ENCODE measurements around the gene PCK2. TPM values are rescaled to one million over a fixed set of nuclear protein-coding genes. Genes with fewer than 3 reads are reported as not detected.
A peak's percentile ranks its signal among the peaks of the same experiment; 100 is the strongest.

The PCK2 gene
- polyA plus RNA-seq, 1 donor from 2014 or later, result 1.2 TPM

DNA sequence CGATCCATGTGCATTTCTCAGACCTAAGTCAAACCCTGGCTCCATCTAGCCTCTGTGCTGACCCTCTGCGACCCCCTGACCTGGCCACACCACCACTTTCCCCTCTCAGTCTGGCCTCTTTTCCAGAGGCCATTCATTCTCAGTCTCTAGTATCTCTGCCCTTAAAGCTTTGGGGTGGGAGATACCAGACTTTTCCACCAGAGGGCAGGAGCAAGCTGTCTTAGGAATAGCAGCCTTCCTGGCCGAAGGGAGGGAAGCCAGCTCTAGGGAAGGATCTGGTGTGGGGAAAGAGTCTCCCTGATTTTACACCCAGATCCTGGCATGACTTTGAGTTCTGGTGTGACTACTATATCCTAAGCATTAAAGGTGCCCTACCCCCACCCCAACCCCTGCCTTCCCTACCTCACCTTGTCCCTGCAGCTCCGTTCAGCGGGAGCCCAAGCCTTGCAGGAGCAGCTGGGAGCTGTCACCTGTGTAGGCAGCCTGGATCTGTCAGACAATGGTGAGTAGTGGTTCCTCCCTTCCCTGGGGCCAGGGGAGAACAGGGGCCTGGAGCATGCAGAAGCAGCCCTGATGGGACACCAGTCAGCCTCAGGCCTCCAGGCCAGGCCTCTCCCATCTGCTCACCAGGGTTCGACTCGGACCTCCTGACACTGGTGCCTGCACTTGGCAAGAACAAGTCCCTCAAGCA is 35.7 kb upstream of the PCK2 start:
- Histone ChIP-seq H3K27ac (ENCODE audit: low read length) (no peak overlapping the region), H4K20me1 (ENCODE audit: insufficient read depth) (no peaks in the 10 kb centered on the region), H3K27me3 (ENCODE audit: insufficient read depth, low read depth, low read length) (no peaks in the 10 kb centered on the region), H3K36me3 (ENCODE audit: insufficient read depth, low read length) (no peaks in the 10 kb centered on the region), H3K4me2 (ENCODE audit: low read length) (no peak overlapping the region), H3K9ac (ENCODE audit: low read length) (no peak overlapping the region), H2AFZ (ENCODE audit: low read depth, low read length) (no peak overlapping the region), H3K9me2 (ENCODE audit: insufficient read depth, low read length) (no peaks in the 10 kb centered on the region), H3K4me3 (ENCODE audit: low read length) (no peak overlapping the region), H3F3A (ENCODE audit: insufficient read depth, low read length, poor library complexity, severe bottlenecking) (no peaks in the 10 kb centered on the region), H3K79me2 (replicated peaks; ENCODE audit: insufficient read depth, low read length) (no peaks in the 10 kb centered on the region), H3K9me3 (ENCODE audit: low read length) (no peaks in the 10 kb centered on the region)
- TF ChIP-seq MXI1 (conservative IDR thresholded peaks at IDR 0.05; ENCODE audit: poor library complexity, severe bottlenecking) (peak; percentile 12), SMC3 (conservative IDR thresholded peaks at IDR 0.05; ENCODE audit: poor library complexity) (peak; percentile 99), POLR2AphosphoS5 (IDR thresholded peaks at IDR 0.05) (no peak), EP300 (conservative IDR thresholded peaks at IDR 0.05; ENCODE audit: poor library complexity, severe bottlenecking) (no peak), TAF1 (IDR thresholded peaks at IDR 0.05; ENCODE audit: low read depth) (no peak), EZH2 (IDR thresholded peaks at IDR 0.05; ENCODE audit: borderline replicate concordance, insufficient read depth, low read length, poor library complexity, severe bottlenecking) (no peak), RAD21 (conservative IDR thresholded peaks at IDR 0.05) (peak; percentile 96)
- TF ChIP-seq, protein P1, sequence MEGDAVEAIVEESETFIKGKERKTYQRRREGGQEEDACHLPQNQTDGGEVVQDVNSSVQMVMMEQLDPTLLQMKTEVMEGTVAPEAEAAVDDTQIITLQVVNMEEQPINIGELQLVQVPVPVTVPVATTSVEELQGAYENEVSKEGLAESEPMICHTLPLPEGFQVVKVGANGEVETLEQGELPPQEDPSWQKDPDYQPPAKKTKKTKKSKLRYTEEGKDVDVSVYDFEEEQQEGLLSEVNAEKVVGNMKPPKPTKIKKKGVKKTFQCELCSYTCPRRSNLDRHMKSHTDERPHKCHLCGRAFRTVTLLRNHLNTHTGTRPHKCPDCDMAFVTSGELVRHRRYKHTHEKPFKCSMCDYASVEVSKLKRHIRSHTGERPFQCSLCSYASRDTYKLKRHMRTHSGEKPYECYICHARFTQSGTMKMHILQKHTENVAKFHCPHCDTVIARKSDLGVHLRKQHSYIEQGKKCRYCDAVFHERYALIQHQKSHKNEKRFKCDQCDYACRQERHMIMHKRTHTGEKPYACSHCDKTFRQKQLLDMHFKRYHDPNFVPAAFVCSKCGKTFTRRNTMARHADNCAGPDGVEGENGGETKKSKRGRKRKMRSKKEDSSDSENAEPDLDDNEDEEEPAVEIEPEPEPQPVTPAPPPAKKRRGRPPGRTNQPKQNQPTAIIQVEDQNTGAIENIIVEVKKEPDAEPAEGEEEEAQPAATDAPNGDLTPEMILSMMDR (IDR thresholded peaks at IDR 0.05; ENCODE audit: poor library complexity, severe bottlenecking), result peak; percentile 93
- TF ChIP-seq, protein P2, sequence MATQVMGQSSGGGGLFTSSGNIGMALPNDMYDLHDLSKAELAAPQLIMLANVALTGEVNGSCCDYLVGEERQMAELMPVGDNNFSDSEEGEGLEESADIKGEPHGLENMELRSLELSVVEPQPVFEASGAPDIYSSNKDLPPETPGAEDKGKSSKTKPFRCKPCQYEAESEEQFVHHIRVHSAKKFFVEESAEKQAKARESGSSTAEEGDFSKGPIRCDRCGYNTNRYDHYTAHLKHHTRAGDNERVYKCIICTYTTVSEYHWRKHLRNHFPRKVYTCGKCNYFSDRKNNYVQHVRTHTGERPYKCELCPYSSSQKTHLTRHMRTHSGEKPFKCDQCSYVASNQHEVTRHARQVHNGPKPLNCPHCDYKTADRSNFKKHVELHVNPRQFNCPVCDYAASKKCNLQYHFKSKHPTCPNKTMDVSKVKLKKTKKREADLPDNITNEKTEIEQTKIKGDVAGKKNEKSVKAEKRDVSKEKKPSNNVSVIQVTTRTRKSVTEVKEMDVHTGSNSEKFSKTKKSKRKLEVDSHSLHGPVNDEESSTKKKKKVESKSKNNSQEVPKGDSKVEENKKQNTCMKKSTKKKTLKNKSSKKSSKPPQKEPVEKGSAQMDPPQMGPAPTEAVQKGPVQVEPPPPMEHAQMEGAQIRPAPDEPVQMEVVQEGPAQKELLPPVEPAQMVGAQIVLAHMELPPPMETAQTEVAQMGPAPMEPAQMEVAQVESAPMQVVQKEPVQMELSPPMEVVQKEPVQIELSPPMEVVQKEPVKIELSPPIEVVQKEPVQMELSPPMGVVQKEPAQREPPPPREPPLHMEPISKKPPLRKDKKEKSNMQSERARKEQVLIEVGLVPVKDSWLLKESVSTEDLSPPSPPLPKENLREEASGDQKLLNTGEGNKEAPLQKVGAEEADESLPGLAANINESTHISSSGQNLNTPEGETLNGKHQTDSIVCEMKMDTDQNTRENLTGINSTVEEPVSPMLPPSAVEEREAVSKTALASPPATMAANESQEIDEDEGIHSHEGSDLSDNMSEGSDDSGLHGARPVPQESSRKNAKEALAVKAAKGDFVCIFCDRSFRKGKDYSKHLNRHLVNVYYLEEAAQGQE (IDR thresholded peaks at IDR 0.05; ENCODE audit: borderline replicate concordance), result peak; percentile 20

DNA sequence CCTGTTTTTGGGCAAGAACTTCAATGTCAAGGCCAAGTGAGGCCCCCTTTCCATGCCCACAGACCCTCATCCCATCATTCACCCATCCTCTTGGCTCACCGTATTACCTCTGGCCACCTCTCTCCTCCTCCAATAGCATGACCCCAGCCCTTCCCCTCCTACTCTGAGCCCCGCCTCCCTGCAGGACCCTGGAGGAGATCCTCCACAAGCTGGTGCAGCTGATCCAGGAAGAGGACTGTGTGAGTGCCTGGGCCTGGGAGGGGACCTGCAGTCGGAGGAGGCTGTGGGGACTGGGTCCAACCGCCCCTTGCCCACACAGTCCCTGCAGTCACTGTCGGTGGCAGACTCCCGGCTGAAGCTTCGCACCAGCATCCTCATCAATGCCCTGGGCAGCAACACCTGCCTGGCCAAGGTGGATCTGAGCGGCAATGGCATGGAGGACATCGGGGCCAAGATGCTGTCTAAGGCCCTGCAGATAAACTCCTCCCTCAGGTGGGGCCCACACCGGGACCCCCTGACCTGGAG is 35.1 kb upstream of the PCK2 start:
- no peak overlapping the region for H2AFZ ChIP-seq (ENCODE audit: low read depth, low read length)
- H3K4me2 ChIP-seq (ENCODE audit: low read length), result no peak overlapping the region
- H3K27me3 ChIP-seq (ENCODE audit: insufficient read depth, low read depth, low read length), result no peaks in the 10 kb centered on the region
- H3K4me3 ChIP-seq (ENCODE audit: low read length), result no peak overlapping the region
- H4K20me1 ChIP-seq (ENCODE audit: insufficient read depth), result no peaks in the 10 kb centered on the region
- H3K36me3 ChIP-seq (ENCODE audit: insufficient read depth, low read length), result no peaks in the 10 kb centered on the region
- H3K9me3 ChIP-seq (ENCODE audit: low read length), result no peaks in the 10 kb centered on the region
- H3F3A ChIP-seq (ENCODE audit: insufficient read depth, low read length, poor library complexity, severe bottlenecking), result no peaks in the 10 kb centered on the region
- TF ChIP-seq, protein P1 (IDR thresholded peaks at IDR 0.05; ENCODE audit: poor library complexity, severe bottlenecking), result no peak
- TF ChIP-seq EZH2 (IDR thresholded peaks at IDR 0.05; ENCODE audit: borderline replicate concordance, insufficient read depth, low read length, poor library complexity, severe bottlenecking), result no peak
- TF ChIP-seq, protein P2 (IDR thresholded peaks at IDR 0.05; ENCODE audit: borderline replicate concordance), result no peak
- no peak overlapping the region for H3K9ac ChIP-seq (ENCODE audit: low read length)
- no peaks in the 10 kb centered on the region for H3K79me2 ChIP-seq (replicated peaks; ENCODE audit: insufficient read depth, low read length)
- H3K9me2 ChIP-seq (ENCODE audit: insufficient read depth, low read length), result no peaks in the 10 kb centered on the region
- no peak overlapping the region for H3K27ac ChIP-seq (ENCODE audit: low read length)

Data from neural cell (in vitro differentiated cells).